HEK293 (cell line): Measurements from ENCODE around the gene KIF25.
A peak's percentile ranks its signal among the peaks of the same experiment; 100 is the strongest.

Source experiments
- CTCF ChIA-PET: fragments of 350-600 bp; formaldehyde crosslinking; extraction: SDS; loops from one replicate; lab custom pipeline; 2021; ENCODE audit warnings: antibody characterized with exemption; lab: Yijun Ruan, JAX
- POLR2A ChIA-PET: fragments of 300-600 bp; formaldehyde crosslinking; extraction: SDS; loops from one replicate; lab custom pipeline; 2020; ENCODE audit warnings: antibody characterized with exemption, inconsistent platforms; lab: Yijun Ruan, JAX
- H3K27ac ChIP-seq: fragments of 200-500 bp; sonication (Bioruptor generic); 2 replicates; pipeline ENCODE4 v1.5.1; 2014; ENCODE audit warnings: low read depth, low read length, control low read depth, inconsistent platforms; ENCODE audit errors: extremely low read depth
- H3K36me3 ChIP-seq, 2 experiments: fragments of 200-500 bp in 1 of 2; sonication (Bioruptor generic) in 1 of 2; 1 replicate in 1 of 2; 2 replicates in 1 of 2; pipeline ENCODE4 v1.5.1; 2014 to 2017; ENCODE audit warnings: inconsistent platforms in 2 of 2, low read length in 2 of 2; ENCODE audit not compliant: control insufficient read depth in 2 of 2, insufficient read depth in 1 of 2
- H3K4me1 ChIP-seq: fragments of 200-500 bp; sonication (Bioruptor generic); 2 replicates; pipeline ENCODE4 v1.5.1; 2014; ENCODE audit warnings: mild to moderate bottlenecking, low read length, inconsistent platforms; ENCODE audit not compliant: control insufficient read depth, insufficient read depth
- H3K4me3 ChIP-seq: 2 replicates; pipeline ENCODE4 v1.5.1; 2011; ENCODE audit warnings: low read depth, mild to moderate bottlenecking, control low read depth, low read length, moderate library complexity
- H3K9me3 ChIP-seq: fragments of 200-500 bp; sonication (Bioruptor generic); 2 replicates; pipeline ENCODE4 v1.5.1; 2014; ENCODE audit warnings: low read depth, low read length, inconsistent platforms; ENCODE audit not compliant: control insufficient read depth, insufficient read depth
- GFI1B ChIP-seq: fragments of 450-650 bp; formaldehyde crosslinking; IDR thresholded peaks from 2 replicates; pipeline ENCODE4 v1.5.1; 2016; ENCODE audit warnings: missing biosample characterization, missing genetic modification characterization
- RBAK ChIP-seq: fragments of 450-650 bp; formaldehyde crosslinking; IDR thresholded peaks from 2 replicates; pipeline ENCODE4 v1.5.1; 2016; ENCODE audit warnings: missing biosample characterization, missing genetic modification characterization
- SETDB1 ChIP-seq: IDR thresholded peaks from one replicate; pipeline ENCODE4 v1.6.1; 2017; ENCODE audit warnings: mild to moderate bottlenecking, low read length, moderate library complexity, mixed read lengths; ENCODE audit not compliant: insufficient read length
- ZBTB1 ChIP-seq: fragments of 450-650 bp; formaldehyde crosslinking; IDR thresholded peaks from 2 replicates; pipeline ENCODE4 v1.5.1; 2016; ENCODE audit warnings: missing biosample characterization, missing genetic modification characterization
- ZBTB17 ChIP-seq: fragments of 450-650 bp; formaldehyde crosslinking; IDR thresholded peaks from 2 replicates; pipeline ENCODE4 v1.5.1; 2016; ENCODE audit warnings: missing biosample characterization, missing genetic modification characterization
- ZFHX2 ChIP-seq: fragments of 450-650 bp; formaldehyde crosslinking; conservative IDR thresholded peaks from 2 replicates; pipeline ENCODE4 v1.5.1; 2016; ENCODE audit warnings: missing biosample characterization, missing genetic modification characterization
- ZNF10 ChIP-seq: fragments of 450-650 bp; formaldehyde crosslinking; IDR thresholded peaks from 2 replicates; pipeline ENCODE4 v1.5.1; 2017; ENCODE audit warnings: missing biosample characterization, missing genetic modification characterization
- ZNF2 ChIP-seq: fragments of 450-650 bp; formaldehyde crosslinking; IDR thresholded peaks from 2 replicates; pipeline ENCODE4 v1.5.1; 2016; ENCODE audit warnings: missing biosample characterization, missing genetic modification characterization
- ZNF24 ChIP-seq: fragments of 450-650 bp; formaldehyde crosslinking; IDR thresholded peaks from 2 replicates; pipeline ENCODE4 v1.5.1; 2016; ENCODE audit warnings: missing biosample characterization, missing genetic modification characterization
- ZNF292 ChIP-seq: fragments of 450-650 bp; formaldehyde crosslinking; IDR thresholded peaks from 2 replicates; pipeline ENCODE4 v1.5.1; 2016; ENCODE audit warnings: low read depth, missing biosample characterization, missing genetic modification characterization, borderline replicate concordance
- ZNF426 ChIP-seq: fragments of 450-650 bp; formaldehyde crosslinking; IDR thresholded peaks from 2 replicates; pipeline ENCODE4 v1.5.1; 2017; ENCODE audit warnings: missing biosample characterization, missing genetic modification characterization, mild to moderate bottlenecking, inconsistent platforms, moderate library complexity
- ZNF596 ChIP-seq: fragments of 450-650 bp; IDR thresholded peaks from 2 replicates; pipeline ENCODE4 v1.5.0; 2018; ENCODE audit warnings: missing biosample characterization, mild to moderate bottlenecking, missing genetic modification characterization, moderate library complexity
- ZNF654 ChIP-seq: fragments of 450-650 bp; formaldehyde crosslinking; IDR thresholded peaks from 2 replicates; pipeline ENCODE4 v1.5.1; 2016; ENCODE audit warnings: low read depth, missing biosample characterization, missing genetic modification characterization
- ZNF660 ChIP-seq: fragments of 450-650 bp; IDR thresholded peaks from 2 replicates; pipeline ENCODE4 v1.5.1; 2018; ENCODE audit warnings: missing biosample characterization, mild to moderate bottlenecking, missing genetic modification characterization
- ZNF785 ChIP-seq: fragments of 450-650 bp; formaldehyde crosslinking; IDR thresholded peaks from 2 replicates; pipeline ENCODE4 v1.5.1; 2016; ENCODE audit warnings: missing biosample characterization, missing genetic modification characterization
- ZNF837 ChIP-seq: fragments of 450-650 bp; formaldehyde crosslinking; IDR thresholded peaks from 2 replicates; pipeline ENCODE4 v1.5.1; 2016; ENCODE audit warnings: missing biosample characterization, missing genetic modification characterization
- ZSCAN16 ChIP-seq: fragments of 450-650 bp; formaldehyde crosslinking; IDR thresholded peaks from 2 replicates; pipeline ENCODE4 v1.5.1; 2016; ENCODE audit warnings: missing biosample characterization, missing genetic modification characterization
- TF ChIP-seq, protein P1 (sequence below): fragments of 450-650 bp; formaldehyde crosslinking; IDR thresholded peaks from 2 replicates; pipeline ENCODE4 v1.5.1; 2016; ENCODE audit warnings: missing biosample characterization, missing genetic modification characterization
- TF ChIP-seq, protein P2 (sequence below): fragments of 450-650 bp; formaldehyde crosslinking; IDR thresholded peaks from 2 replicates; pipeline ENCODE4 v1.5.1; 2017; ENCODE audit warnings: missing biosample characterization, missing genetic modification characterization
- TF ChIP-seq, protein P3 (sequence below): fragments of 450-650 bp; formaldehyde crosslinking; IDR thresholded peaks from 2 replicates; pipeline ENCODE4 v1.5.1; 2016; ENCODE audit warnings: missing biosample characterization, missing genetic modification characterization
- TF ChIP-seq, protein P4 (sequence below): fragments of 450-650 bp; formaldehyde crosslinking; IDR thresholded peaks from 2 replicates; pipeline ENCODE4 v1.5.1; 2017; ENCODE audit warnings: missing biosample characterization, missing genetic modification characterization
- TF ChIP-seq, protein P5 (sequence below): fragments of 450-650 bp; formaldehyde crosslinking; IDR thresholded peaks from 2 replicates; pipeline ENCODE4 v1.5.1; 2016; ENCODE audit warnings: missing biosample characterization, missing genetic modification characterization
- TF ChIP-seq, protein P6 (sequence below): fragments of 450-650 bp; formaldehyde crosslinking; IDR thresholded peaks from 2 replicates; pipeline ENCODE4 v1.5.1; 2016; ENCODE audit warnings: missing biosample characterization, missing genetic modification characterization
- TF ChIP-seq, protein P7 (sequence below): IDR thresholded peaks from 2 replicates; pipeline ENCODE4 v1.6.1; 2011; ENCODE audit warnings: mild to moderate bottlenecking, low read depth, low read length, borderline replicate concordance

The KIF25 gene

DNA sequence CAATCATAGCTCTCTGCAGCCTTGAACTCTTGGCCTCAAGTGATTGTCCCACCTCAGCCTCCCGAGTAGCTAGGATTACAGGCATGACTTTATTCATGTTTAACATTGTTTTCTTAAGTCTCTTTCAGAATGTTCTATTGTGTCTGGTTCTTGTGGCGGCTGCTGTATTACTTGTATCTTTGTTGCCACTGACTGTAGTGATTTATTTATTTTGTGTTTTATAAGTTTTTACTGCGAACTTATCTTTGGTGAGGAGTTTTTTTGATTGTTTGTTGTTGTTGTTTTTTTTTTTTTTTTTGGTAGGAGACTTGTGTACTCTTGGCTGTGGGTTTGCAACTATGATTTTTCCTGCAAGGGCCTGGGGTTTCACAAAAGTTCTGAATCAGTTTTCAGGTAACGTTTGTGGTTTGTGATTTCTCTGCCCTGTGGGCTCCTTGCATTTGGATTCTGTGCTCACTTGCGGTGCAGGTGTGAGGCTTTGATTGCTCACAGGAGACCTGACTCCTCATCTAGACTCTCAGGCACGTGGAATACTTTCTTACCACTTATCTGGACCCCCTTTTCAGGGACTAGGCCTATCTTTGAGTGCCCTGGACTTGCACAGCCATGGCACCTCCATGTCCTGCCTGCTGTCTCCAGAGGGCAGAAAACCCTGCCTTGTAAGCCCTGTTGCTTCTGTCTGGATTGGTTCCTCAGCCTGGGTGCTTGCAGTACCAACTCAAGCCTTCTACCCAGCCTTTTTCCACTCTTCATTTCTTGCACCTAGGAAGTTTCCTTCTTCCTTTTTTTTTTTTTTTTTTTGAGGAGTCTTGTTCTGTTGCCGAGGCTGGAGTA is 25.2 kb downstream of the KIF25 start (continued):
- TF ChIP-seq, protein P1, sequence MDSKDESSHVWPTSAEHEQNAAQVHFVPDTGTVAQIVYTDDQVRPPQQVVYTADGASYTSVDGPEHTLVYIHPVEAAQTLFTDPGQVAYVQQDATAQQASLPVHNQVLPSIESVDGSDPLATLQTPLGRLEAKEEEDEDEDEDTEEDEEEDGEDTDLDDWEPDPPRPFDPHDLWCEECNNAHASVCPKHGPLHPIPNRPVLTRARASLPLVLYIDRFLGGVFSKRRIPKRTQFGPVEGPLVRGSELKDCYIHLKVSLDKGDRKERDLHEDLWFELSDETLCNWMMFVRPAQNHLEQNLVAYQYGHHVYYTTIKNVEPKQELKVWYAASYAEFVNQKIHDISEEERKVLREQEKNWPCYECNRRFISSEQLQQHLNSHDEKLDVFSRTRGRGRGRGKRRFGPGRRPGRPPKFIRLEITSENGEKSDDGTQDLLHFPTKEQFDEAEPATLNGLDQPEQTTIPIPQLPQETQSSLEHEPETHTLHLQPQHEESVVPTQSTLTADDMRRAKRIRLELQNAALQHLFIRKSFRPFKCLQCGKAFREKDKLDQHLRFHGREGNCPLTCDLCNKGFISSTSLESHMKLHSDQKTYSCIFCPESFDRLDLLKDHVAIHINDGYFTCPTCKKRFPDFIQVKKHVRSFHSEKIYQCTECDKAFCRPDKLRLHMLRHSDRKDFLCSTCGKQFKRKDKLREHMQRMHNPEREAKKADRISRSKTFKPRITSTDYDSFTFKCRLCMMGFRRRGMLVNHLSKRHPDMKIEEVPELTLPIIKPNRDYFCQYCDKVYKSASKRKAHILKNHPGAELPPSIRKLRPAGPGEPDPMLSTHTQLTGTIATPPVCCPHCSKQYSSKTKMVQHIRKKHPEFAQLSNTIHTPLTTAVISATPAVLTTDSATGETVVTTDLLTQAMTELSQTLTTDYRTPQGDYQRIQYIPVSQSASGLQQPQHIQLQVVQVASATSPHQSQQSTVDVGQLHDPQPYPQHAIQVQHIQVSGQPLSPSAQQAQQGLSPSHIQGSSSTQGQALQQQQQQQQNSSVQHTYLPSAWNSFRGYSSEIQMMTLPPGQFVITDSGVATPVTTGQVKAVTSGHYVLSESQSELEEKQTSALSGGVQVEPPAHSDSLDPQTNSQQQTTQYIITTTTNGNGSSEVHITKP (tag by site-specific recombination): peak; percentile 32; the same call in 1 of the 2 replicates
- TF ChIP-seq ZNF837 (tag by site-specific recombination): no peak
- TF ChIP-seq, protein P2, sequence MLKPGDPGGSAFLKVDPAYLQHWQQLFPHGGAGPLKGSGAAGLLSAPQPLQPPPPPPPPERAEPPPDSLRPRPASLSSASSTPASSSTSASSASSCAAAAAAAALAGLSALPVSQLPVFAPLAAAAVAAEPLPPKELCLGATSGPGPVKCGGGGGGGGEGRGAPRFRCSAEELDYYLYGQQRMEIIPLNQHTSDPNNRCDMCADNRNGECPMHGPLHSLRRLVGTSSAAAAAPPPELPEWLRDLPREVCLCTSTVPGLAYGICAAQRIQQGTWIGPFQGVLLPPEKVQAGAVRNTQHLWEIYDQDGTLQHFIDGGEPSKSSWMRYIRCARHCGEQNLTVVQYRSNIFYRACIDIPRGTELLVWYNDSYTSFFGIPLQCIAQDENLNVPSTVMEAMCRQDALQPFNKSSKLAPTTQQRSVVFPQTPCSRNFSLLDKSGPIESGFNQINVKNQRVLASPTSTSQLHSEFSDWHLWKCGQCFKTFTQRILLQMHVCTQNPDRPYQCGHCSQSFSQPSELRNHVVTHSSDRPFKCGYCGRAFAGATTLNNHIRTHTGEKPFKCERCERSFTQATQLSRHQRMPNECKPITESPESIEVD (tag by site-specific recombination): peak; percentile 73; the same call in 1 of the 2 replicates
- peak; percentile 32 for TF ChIP-seq ZBTB17 (tag by site-specific recombination)
- TF ChIP-seq ZNF292 (tag by site-specific recombination): no peak
- no peak for TF ChIP-seq ZNF596 (tag by site-specific recombination)
- TF ChIP-seq GFI1B (tag by site-specific recombination): 0 out of 2 replicates have a peak, but pooled peaks have one; percentile 44
- TF ChIP-seq SETDB1: no peak
- TF ChIP-seq, protein P3, sequence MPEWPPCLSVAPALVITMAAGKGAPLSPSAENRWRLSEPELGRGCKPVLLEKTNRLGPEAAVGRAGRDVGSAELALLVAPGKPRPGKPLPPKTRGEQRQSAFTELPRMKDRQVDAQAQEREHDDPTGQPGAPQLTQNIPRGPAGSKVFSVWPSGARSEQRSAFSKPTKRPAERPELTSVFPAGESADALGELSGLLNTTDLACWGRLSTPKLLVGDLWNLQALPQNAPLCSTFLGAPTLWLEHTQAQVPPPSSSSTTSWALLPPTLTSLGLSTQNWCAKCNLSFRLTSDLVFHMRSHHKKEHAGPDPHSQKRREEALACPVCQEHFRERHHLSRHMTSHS (tag by site-specific recombination): no peak

DNA sequence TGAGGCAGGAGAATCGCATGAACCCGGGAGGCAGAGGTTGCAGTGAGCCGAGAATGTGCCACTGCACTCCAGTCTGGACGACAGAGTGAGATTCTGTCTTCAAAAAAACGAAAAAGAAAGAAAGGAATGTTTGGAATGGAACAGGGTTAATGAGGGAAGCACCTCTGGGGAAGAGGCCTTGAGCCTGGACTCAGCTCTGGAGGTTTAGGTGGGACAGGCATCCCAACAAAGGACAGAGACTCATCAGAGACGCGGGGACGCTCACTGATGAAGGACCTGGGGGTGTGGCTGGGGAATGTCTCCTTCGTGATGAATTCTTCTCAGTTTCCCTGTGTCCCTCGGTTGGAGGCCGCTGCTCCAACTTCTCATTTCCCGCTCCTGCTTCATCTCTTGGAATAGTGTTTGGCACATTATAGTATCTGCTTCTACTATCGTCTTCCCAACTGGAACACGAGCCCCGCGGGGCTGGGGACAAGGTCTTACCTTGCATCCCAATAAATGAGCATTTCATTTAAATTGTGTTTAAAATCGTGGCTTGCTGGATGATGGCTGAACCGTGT is 27.6 kb downstream of the KIF25 start:
- Histone ChIP-seq H3K4me3 (no peak overlapping the region), H3K36me3 (no peaks in the 10 kb centered on the region), H3K27ac (peak overlapping the region; percentile 63; the same call in 1 of the 2 replicates), H3K4me1 (peaks cover 19% of the 10 kb centered on the region), H3K9me3 (no peaks in the 10 kb centered on the region)
- POLR2A ChIA-PET: no interaction called here
- TF ChIP-seq ZNF2 (tag by site-specific recombination) (no peak), ZFHX2 (tag by site-specific recombination) (no peak), ZNF660 (tag by site-specific recombination) (no peak), ZBTB1 (no peak), ZNF654 (tag by site-specific recombination) (no peak), ZSCAN16 (tag by site-specific recombination) (no peak), ZNF10 (tag by site-specific recombination) (peak; percentile 27; the same call in 1 of the 2 replicates), ZNF24 (tag by site-specific recombination) (no peak), ZNF785 (tag by site-specific recombination) (no peak), ZNF426 (tag by site-specific recombination) (no peak), RBAK (tag by site-specific recombination) (no peak)
- TF ChIP-seq, protein P4, sequence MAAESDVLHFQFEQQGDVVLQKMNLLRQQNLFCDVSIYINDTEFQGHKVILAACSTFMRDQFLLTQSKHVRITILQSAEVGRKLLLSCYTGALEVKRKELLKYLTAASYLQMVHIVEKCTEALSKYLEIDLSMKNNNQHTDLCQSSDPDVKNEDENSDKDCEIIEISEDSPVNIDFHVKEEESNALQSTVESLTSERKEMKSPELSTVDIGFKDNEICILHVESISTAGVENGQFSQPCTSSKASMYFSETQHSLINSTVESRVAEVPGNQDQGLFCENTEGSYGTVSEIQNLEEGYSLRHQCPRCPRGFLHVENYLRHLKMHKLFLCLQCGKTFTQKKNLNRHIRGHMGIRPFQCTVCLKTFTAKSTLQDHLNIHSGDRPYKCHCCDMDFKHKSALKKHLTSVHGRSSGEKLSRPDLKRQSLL (tag by site-specific recombination): no peak
- TF ChIP-seq, protein P5, sequence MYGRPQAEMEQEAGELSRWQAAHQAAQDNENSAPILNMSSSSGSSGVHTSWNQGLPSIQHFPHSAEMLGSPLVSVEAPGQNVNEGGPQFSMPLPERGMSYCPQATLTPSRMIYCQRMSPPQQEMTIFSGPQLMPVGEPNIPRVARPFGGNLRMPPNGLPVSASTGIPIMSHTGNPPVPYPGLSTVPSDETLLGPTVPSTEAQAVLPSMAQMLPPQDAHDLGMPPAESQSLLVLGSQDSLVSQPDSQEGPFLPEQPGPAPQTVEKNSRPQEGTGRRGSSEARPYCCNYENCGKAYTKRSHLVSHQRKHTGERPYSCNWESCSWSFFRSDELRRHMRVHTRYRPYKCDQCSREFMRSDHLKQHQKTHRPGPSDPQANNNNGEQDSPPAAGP (tag by site-specific recombination): 0 out of 2 replicates have a peak, but pooled peaks have one; percentile 1
- TF ChIP-seq, protein P6, sequence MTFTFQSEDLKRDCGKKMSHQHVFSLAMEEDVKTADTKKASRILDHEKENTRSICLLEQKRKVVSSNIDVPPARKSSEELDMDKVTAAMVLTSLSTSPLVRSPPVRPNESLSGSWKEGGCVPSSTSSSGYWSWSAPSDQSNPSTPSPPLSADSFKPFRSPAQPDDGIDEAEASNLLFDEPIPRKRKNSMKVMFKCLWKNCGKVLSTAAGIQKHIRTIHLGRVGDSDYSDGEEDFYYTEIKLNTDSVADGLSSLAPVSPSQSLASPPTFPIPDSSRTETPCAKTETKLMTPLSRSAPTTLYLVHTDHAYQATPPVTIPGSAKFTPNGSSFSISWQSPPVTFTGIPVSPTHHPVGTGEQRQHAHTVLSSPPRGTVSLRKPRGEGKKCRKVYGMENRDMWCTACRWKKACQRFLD (tag by site-specific recombination): no peak
- TF ChIP-seq, protein P7, sequence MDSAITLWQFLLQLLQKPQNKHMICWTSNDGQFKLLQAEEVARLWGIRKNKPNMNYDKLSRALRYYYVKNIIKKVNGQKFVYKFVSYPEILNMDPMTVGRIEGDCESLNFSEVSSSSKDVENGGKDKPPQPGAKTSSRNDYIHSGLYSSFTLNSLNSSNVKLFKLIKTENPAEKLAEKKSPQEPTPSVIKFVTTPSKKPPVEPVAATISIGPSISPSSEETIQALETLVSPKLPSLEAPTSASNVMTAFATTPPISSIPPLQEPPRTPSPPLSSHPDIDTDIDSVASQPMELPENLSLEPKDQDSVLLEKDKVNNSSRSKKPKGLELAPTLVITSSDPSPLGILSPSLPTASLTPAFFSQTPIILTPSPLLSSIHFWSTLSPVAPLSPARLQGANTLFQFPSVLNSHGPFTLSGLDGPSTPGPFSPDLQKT: no peak
- CTCF ChIA-PET: interaction anchor here (0.7 kb wide), 1 partner anchor 99 kb away, joined by 3 read pairs; no protein-coding TSS in a partner anchor
